COR-L47 (cell line): ENCODE measurements around the gene GK2.

Source experiments
- DNase-seq: peaks from one replicate; lab custom pipeline; 2025; lab: John Stamatoyannopoulos, UW

The GK2 gene

GRCh38 chr4:79408063-79408462 lies at the start of gene GK2:
GK2 (minus strand) TSS chr4:79408228; CDS start chr4:79408200, 28 bp downstream.
- no peak for DNase-seq

GRCh38 chr4:79455216-79455615 lies 47.2 kb upstream of the GK2 start:
- no peak for DNase-seq

GRCh38 chr4:79454656-79455055 lies 46.6 kb upstream of the GK2 start:
- DNase-seq, result no peak

GRCh38 chr4:79450053-79450452 lies 42.0 kb upstream of the GK2 start:
- no peak for DNase-seq

GRCh38 chr4:79446145-79446544 lies 38.1 kb upstream of the GK2 start:
- DNase-seq, result no peak

- DNase-seq, result peak; percentile 94
Observed at GRCh38 chr4:79445371-79445781, 37.3 kb upstream of the GK2 start.

- no peak for DNase-seq
Observed at GRCh38 chr4:79442422-79442821, 34.4 kb upstream of the GK2 start.

- DNase-seq, result no peak
Observed at GRCh38 chr4:79439489-79439888, 31.5 kb upstream of the GK2 start.

- no peak for DNase-seq
Observed at GRCh38 chr4:79431839-79432238, 23.8 kb upstream of the GK2 start.

GRCh38 chr4:79429113-79429903 lies 21.3 kb upstream of the GK2 start:
- no peak for DNase-seq

- no peak for DNase-seq
Observed at GRCh38 chr4:79426989-79427388, 19.0 kb upstream of the GK2 start.

- DNase-seq, result no peak
Observed at GRCh38 chr4:79425586-79425985, 17.6 kb upstream of the GK2 start.

- DNase-seq, result no peak
Observed at GRCh38 chr4:79421483-79421882, 13.5 kb upstream of the GK2 start.

- DNase-seq, result peak; percentile 51
Observed at GRCh38 chr4:79413886-79414285, 5.9 kb upstream of the GK2 start.

- peak; percentile 83 for DNase-seq
Observed at GRCh38 chr4:79413032-79413885, 5.2 kb upstream of the GK2 start.

- DNase-seq, result no peak
Observed at GRCh38 chr4:79404666-79405065, 3.4 kb downstream of the GK2 start.

- no peak for DNase-seq
Observed at GRCh38 chr4:79403356-79403755, 4.7 kb downstream of the GK2 start.

- no peak for DNase-seq
Observed at GRCh38 chr4:79402332-79402851, 5.6 kb downstream of the GK2 start.

GRCh38 chr4:79399076-79399475 lies 9.0 kb downstream of the GK2 start:
- DNase-seq, result no peak

- no peak for DNase-seq
Observed at GRCh38 chr4:79397951-79398350, 10.1 kb downstream of the GK2 start.

GRCh38 chr4:79396794-79397193 lies 11.2 kb downstream of the GK2 start:
- no peak for DNase-seq

- DNase-seq, result no peak
Observed at GRCh38 chr4:79395841-79396240, 12.2 kb downstream of the GK2 start.

- no peak for DNase-seq
Observed at GRCh38 chr4:79390890-79391289, 17.1 kb downstream of the GK2 start.
